ENCODE results near the gene ANTXR1. TPM values are rescaled to one million over a fixed set of nuclear protein-coding genes. Genes with fewer than 3 reads are reported as not detected.

Gene ANTXR1
- total RNA-seq, 1 experiment from 2014 or later, result 25.7 TPM

DNA sequence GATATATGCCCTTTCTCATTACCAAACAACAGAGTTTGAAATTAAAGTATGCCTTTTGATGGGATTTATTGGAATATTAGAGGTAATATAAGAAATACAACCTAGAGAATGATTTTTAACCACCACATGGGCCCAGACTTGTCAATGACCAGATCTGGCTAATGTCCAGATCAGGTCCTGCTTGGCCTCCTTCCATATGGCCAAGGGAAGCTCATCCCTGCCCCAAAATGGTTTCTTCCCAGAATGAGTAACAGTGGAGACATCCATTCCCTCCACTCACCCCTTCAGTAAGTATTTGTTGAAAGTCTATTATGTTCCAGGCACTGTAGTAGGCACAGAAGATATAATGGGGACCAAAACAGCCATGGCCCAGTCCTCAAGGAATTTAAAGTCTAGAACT is 54.9 kb downstream of the ANTXR1 start:
- H3K4me2 ChIP-seq (ENCODE audit: low read length), result no peak overlapping the region
- intact Hi-C loops (cut with micrococcal nuclease), result no loop called here
- no peaks in the 10 kb centered on the region for H3K4me1 ChIP-seq (ENCODE audit: control insufficient read depth in 1 of 2, insufficient read depth in 2 of 2, low read length in 2 of 2)
- no peak overlapping the region for H2AFZ ChIP-seq (ENCODE audit: low read depth, low read length, poor library complexity, severe bottlenecking)
- H3K9me2 ChIP-seq (ENCODE audit: insufficient read depth), result no peaks in the 10 kb centered on the region
- H3K27me3 ChIP-seq (ENCODE audit: insufficient read depth, low read length), result no peaks in the 10 kb centered on the region
- POLR2A ChIA-PET, result no interaction called here
- no TSS peak for BruUV-seq (replicated peaks)
- CTCF ChIA-PET, result no interaction called here
- no peak overlapping the region for H3K4me3 ChIP-seq (replicated peaks in 1 of 2; ENCODE audit: low read depth in 1 of 2, low read length in 2 of 2)
- H4K20me1 ChIP-seq (ENCODE audit: insufficient read depth), result no peaks in the 10 kb centered on the region
- no peak for ATAC-seq
- no peaks in the 10 kb centered on the region for H3K36me3 ChIP-seq (ENCODE audit: control insufficient read depth in 1 of 2, insufficient read depth in 2 of 2, low read length in 2 of 2)
- H3K9me3 ChIP-seq (ENCODE audit: control insufficient read depth in 1 of 2, insufficient read depth in 1 of 2, low read depth in 1 of 2, low read length in 2 of 2), result no peaks in the 10 kb centered on the region
- H3K79me2 ChIP-seq (ENCODE audit: insufficient read depth, low read length), result no peaks in the 10 kb centered on the region
- H3K27ac ChIP-seq (ENCODE audit: low read depth, low read length), result no peak overlapping the region
- no peak for DNase-seq (ENCODE audit: low read depth, low spot score)
- H3K9ac ChIP-seq (ENCODE audit: low read length), result no peak overlapping the region
- TF ChIP-seq POLR2AphosphoS5 (IDR thresholded peaks at IDR 0.05; ENCODE audit: low read depth, low read length), result no peak
- TF ChIP-seq EZH2 (IDR thresholded peaks at IDR 0.05), result no peak
- TF ChIP-seq ZFX (IDR thresholded peaks at IDR 0.05), result no peak
- TF ChIP-seq TCF7L2 (IDR thresholded peaks at IDR 0.05; ENCODE audit: borderline replicate concordance, extremely low read depth, insufficient read depth, insufficient read length), result no peak
- TF ChIP-seq CBX3 (IDR thresholded peaks at IDR 0.05; ENCODE audit: low read depth), result no peak
- TF ChIP-seq POLR2A (IDR thresholded peaks at IDR 0.05; ENCODE audit: borderline replicate concordance, extremely low read depth, insufficient read depth, insufficient read length), result no peak
- TF ChIP-seq EZH2phosphoT487 (IDR thresholded peaks at IDR 0.05; ENCODE audit: borderline replicate concordance), result no peak
- no peak for TF ChIP-seq SIN3A (IDR thresholded peaks at IDR 0.05; ENCODE audit: low read depth)
- TF ChIP-seq EGR1 (IDR thresholded peaks at IDR 0.05; ENCODE audit: low read depth), result no peak
- TF ChIP-seq, protein P1, sequence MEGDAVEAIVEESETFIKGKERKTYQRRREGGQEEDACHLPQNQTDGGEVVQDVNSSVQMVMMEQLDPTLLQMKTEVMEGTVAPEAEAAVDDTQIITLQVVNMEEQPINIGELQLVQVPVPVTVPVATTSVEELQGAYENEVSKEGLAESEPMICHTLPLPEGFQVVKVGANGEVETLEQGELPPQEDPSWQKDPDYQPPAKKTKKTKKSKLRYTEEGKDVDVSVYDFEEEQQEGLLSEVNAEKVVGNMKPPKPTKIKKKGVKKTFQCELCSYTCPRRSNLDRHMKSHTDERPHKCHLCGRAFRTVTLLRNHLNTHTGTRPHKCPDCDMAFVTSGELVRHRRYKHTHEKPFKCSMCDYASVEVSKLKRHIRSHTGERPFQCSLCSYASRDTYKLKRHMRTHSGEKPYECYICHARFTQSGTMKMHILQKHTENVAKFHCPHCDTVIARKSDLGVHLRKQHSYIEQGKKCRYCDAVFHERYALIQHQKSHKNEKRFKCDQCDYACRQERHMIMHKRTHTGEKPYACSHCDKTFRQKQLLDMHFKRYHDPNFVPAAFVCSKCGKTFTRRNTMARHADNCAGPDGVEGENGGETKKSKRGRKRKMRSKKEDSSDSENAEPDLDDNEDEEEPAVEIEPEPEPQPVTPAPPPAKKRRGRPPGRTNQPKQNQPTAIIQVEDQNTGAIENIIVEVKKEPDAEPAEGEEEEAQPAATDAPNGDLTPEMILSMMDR (IDR thresholded peaks at IDR 0.05 in 2 of 3, conservative IDR thresholded peaks at IDR 0.05 in 1 of 3; ENCODE audit: borderline replicate concordance in 1 of 3, insufficient read depth in 1 of 3, low read depth in 2 of 3, low read length in 2 of 3), result no peak
- TF ChIP-seq CEBPB (IDR thresholded peaks at IDR 0.05; ENCODE audit: low read depth), result no peak
- TF ChIP-seq SRF (IDR thresholded peaks at IDR 0.05; ENCODE audit: low read depth), result no peak
- TF ChIP-seq, protein P2, sequence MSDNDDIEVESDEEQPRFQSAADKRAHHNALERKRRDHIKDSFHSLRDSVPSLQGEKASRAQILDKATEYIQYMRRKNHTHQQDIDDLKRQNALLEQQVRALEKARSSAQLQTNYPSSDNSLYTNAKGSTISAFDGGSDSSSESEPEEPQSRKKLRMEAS (IDR thresholded peaks at IDR 0.05), result no peak
- TF ChIP-seq SP1 (IDR thresholded peaks at IDR 0.05; ENCODE audit: low read depth), result no peak
- TF ChIP-seq RAD21 (IDR thresholded peaks at IDR 0.05; ENCODE audit: low read depth), result no peak
- no peak for TF ChIP-seq ZNF274 (IDR thresholded peaks at IDR 0.05; ENCODE audit: low read depth, low read length)
- no peak for TF ChIP-seq FOSL1 (IDR thresholded peaks at IDR 0.05; ENCODE audit: low read depth)
- RAD21 ChIA-PET (ENCODE audit: low non-redundant PET in 1 of 2, low total read pairs in 2 of 2, uncharacterized antibody in 2 of 2, unreplicated experiment in 2 of 2), result no interaction called here

All from HCT116 (cell line).